Measurements from ENCODE around the gene RFC4. TPM values are rescaled to one million over a fixed set of nuclear protein-coding genes. Genes with fewer than 3 reads are reported as not detected.

Gene RFC4
- total and polyA plus RNA-seq, 2 of the 13 experiments (the other 11 are each of a cell fraction or from before 2014, with no cell fraction given) = 18.5 to 103 TPM

DNA sequence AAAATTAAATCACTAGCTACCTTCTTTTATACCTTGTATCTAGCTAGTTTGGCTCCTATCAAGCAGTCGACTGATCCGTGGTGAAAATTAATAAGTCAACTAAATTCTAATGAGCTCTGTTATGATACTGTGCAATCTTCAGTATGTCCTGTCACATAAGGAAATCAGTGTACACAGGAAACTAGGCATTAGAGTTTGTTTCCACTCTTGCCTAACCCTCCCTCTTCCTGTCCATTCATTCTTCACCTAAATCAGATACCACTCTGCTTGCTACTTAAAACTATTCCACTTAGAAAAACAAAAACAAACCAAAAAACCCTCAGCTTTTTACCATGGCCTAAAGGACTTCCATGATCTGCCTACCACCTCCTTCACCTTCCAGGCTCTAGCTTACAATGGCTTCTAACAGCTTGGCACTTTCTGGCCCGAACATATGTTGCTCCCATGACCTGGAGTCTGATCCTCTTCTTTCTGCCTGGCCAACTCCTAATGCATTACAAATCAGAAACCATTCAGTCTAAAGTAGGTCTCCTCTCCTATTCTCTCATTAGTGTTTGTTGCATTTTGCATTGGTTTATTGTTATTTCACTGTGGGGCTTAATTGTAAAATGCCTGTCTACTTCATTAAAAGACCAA lies 7.9 kb downstream of the RFC4 start:
- ATAC-seq (no peak), DNase-seq (ENCODE audit: low spot score) (no peak), FAIRE-seq (no peak)
- no peak overlapping the region for H3K4me3 ChIP-seq (replicated peaks in 1 of 3; ENCODE audit: insufficient read depth in 1 of 3, low read depth in 2 of 3, low read length in 3 of 3)
- no peak overlapping the region for H3K4me2 ChIP-seq (ENCODE audit: low read depth, low read length)
- no peaks in the 10 kb centered on the region for H3K27me3 ChIP-seq (ENCODE audit: control insufficient read depth in 1 of 2, insufficient read depth in 2 of 2, low read length in 2 of 2)
- CTCF ChIA-PET (ENCODE audit: low intra/inter-chr PET ratio, low total read pairs) = no interaction called here
- H3K4me1 ChIP-seq (ENCODE audit: insufficient read depth, low read length) = no peaks in the 10 kb centered on the region
- H3K9me3 ChIP-seq (ENCODE audit: low read length) = no peaks in the 10 kb centered on the region
- WGBS (ENCODE audit: low lambda C conversion rate) = 98% methylated on average over 3 of the region's 3 CpGs
- H3K79me2 ChIP-seq (ENCODE audit: insufficient read depth, low read length) = no peaks in the 10 kb centered on the region
- no peak overlapping the region for H3K27ac ChIP-seq (ENCODE audit: extremely low read length, insufficient read depth, low read length)
- no TSS peak for BruUV-seq (replicated peaks)
- H2AFZ ChIP-seq (ENCODE audit: low read length) = no peak overlapping the region
- H3K9ac ChIP-seq (ENCODE audit: insufficient read depth, low read depth, low read length) = no peak overlapping the region
- peaks cover 12 to 68% of the 10 kb centered on the region in 2 experiments for H3K36me3 ChIP-seq (replicated peaks in 1 of 2; ENCODE audit: control insufficient read depth in 1 of 2, insufficient read depth in 2 of 2, low read length in 2 of 2)
- in situ Hi-C loops (cut with HindIII; ENCODE audit: extremely low pct_ligation_motif_present, low pct_unique_long_range_greater_than_20kb) = no loop called here
- intact Hi-C loops (cut with micrococcal nuclease; ENCODE audit: unreplicated experiment) = no loop called here
- H4K20me1 ChIP-seq (ENCODE audit: insufficient read depth, low read length) = no peaks in the 10 kb centered on the region
- TF ChIP-seq MAZ (IDR thresholded peaks at IDR 0.05; ENCODE audit: borderline replicate concordance, low read depth, low read length) = no peak
- no peak for TF ChIP-seq MAZ (CRISPR knock-in tag; IDR thresholded peaks at IDR 0.05; ENCODE audit: low read depth)
- TF ChIP-seq ZNF652 (CRISPR knock-in tag; IDR thresholded peaks at IDR 0.05; ENCODE audit: borderline replicate concordance, low read depth) = no peak
- TF ChIP-seq HMGA1 (CRISPR knock-in tag; conservative IDR thresholded peaks at IDR 0.05) = no peak
- TF ChIP-seq PHF8 (CRISPR knock-in tag; IDR thresholded peaks at IDR 0.05) = no peak
- no peak for TF ChIP-seq TAF15 (IDR thresholded peaks at IDR 0.05; ENCODE audit: low read depth, low read length, poor library complexity, severe bottlenecking)
- TF ChIP-seq, protein P1, sequence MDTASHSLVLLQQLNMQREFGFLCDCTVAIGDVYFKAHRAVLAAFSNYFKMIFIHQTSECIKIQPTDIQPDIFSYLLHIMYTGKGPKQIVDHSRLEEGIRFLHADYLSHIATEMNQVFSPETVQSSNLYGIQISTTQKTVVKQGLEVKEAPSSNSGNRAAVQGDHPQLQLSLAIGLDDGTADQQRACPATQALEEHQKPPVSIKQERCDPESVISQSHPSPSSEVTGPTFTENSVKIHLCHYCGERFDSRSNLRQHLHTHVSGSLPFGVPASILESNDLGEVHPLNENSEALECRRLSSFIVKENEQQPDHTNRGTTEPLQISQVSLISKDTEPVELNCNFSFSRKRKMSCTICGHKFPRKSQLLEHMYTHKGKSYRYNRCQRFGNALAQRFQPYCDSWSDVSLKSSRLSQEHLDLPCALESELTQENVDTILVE (CRISPR knock-in tag; IDR thresholded peaks at IDR 0.05) = no peak
- no peak for TF ChIP-seq ZNF782 (CRISPR knock-in tag; IDR thresholded peaks at IDR 0.05; ENCODE audit: borderline replicate concordance)
- TF ChIP-seq, protein P2, sequence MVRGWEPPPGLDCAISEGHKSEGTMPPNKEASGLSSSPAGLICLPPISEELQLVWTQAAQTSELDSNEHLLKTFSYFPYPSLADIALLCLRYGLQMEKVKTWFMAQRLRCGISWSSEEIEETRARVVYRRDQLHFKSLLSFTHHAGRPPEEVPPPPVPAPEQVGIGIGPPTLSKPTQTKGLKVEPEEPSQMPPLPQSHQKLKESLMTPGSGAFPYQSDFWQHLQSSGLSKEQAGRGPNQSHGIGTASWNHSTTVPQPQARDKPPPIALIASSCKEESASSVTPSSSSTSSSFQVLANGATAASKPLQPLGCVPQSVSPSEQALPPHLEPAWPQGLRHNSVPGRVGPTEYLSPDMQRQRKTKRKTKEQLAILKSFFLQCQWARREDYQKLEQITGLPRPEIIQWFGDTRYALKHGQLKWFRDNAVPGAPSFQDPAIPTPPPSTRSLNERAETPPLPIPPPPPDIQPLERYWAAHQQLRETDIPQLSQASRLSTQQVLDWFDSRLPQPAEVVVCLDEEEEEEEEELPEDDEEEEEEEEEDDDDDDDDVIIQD (CRISPR knock-in tag; IDR thresholded peaks at IDR 0.05; ENCODE audit: low read depth) = no peak
- POLR2A ChIA-PET = interaction anchor here (0.6 kb wide), 2 partner anchors 76 to 229 kb away, joined by 3 read pairs; no protein-coding TSS in a partner anchor

Data from HepG2 (cell line).